H1 (cell line): Measurements from ENCODE around the gene DIDO1. TPM values are rescaled to one million over a fixed set of nuclear protein-coding genes. Genes with fewer than 3 reads are reported as not detected.

Source experiments
- CTCF ChIA-PET: fragments of 300-600 bp; sonication (Branson Sonifier 250); formaldehyde crosslinking; loops from one replicate; lab custom pipeline; 2021; ENCODE audit not compliant: partially characterized antibody; lab: Charles Lee
- POLR2A ChIA-PET: fragments of 300-600 bp; sonication (Branson Sonifier 250); formaldehyde crosslinking; loops from one replicate; lab custom pipeline; 2021; ENCODE audit warnings: inconsistent platforms; ENCODE audit not compliant: partially characterized antibody; lab: Charles Lee
- DNase-seq, 2 experiments: peaks; one replicate each; pipeline versions ENCODE4 v3.0.0 to v3.0.0-alpha.2; 2010 to 2022; ENCODE audit warnings: low spot score in 2 of 2, low read depth in 1 of 2, mixed read lengths in 1 of 2
- FAIRE-seq: peaks from 2 replicates; lab custom pipeline; 2011; peaks lifted over from hg19 to GRCh38; lab: Jason Lieb, UNC
- H2AFZ ChIP-seq: 2 replicates; pipeline ENCODE4 v1.8.1; 2012; ENCODE audit warnings: low read length, inconsistent platforms
- H2AK5ac ChIP-seq: 2 replicates; pipeline ENCODE4 v1.6.1; 2013; ENCODE audit warnings: low read depth, low read length
- H2BK120ac ChIP-seq: replicated peaks from 2 replicates; pipeline ENCODE3; 2013; ENCODE audit warnings: low read depth, low read length, inconsistent platforms
- H2BK12ac ChIP-seq: 2 replicates; pipeline ENCODE4 v1.6.1; 2013; ENCODE audit warnings: low read depth, low read length
- H2BK15ac ChIP-seq: 2 replicates; pipeline ENCODE4 v1.6.1; 2013; ENCODE audit warnings: low read length
- H2BK20ac ChIP-seq: 2 replicates; pipeline ENCODE4 v1.6.1; 2013; ENCODE audit warnings: low read length
- H2BK5ac ChIP-seq: 2 replicates; pipeline ENCODE4 v1.6.1; 2013; ENCODE audit warnings: low read depth, low read length
- H3K14ac ChIP-seq: 2 replicates; pipeline ENCODE4 v1.6.1; 2013; ENCODE audit warnings: inconsistent platforms; ENCODE audit not compliant: insufficient read length
- H3K18ac ChIP-seq: 2 replicates; pipeline ENCODE4 v1.6.1; 2013; ENCODE audit warnings: low read length; ENCODE audit errors: extremely low read depth
- H3K23ac ChIP-seq: 2 replicates; pipeline ENCODE4 v1.6.1; 2013; ENCODE audit warnings: inconsistent platforms; ENCODE audit not compliant: insufficient read length
- H3K23me2 ChIP-seq: 2 replicates; pipeline ENCODE4 v1.6.1; 2013; ENCODE audit warnings: low read depth, low read length
- H3K27ac ChIP-seq: 2 replicates; pipeline ENCODE4 v1.6.1; 2011; ENCODE audit warnings: low read depth, low read length, inconsistent platforms
- H3K27me3 ChIP-seq, 4 experiments: replicated peaks in 1 of 4; 1 replicate in 1 of 4; 2 replicates in 3 of 4; pipeline versions ENCODE4 v1.6.1 to v1.8.1; 2011 to 2013; ENCODE audit warnings: low read length in 3 of 4, mild to moderate bottlenecking in 3 of 4, inconsistent platforms in 2 of 4, mixed read lengths in 2 of 4, moderate library complexity in 1 of 4; ENCODE audit not compliant: control insufficient read depth in 3 of 4, insufficient read depth in 3 of 4; ENCODE audit errors: extremely low read depth in 1 of 4
- H3K36me3 ChIP-seq, 4 experiments: 2 replicates each; pipeline versions ENCODE4 v1.6.1 to v1.8.1; 2011 to 2013; ENCODE audit warnings: mild to moderate bottlenecking in 4 of 4, low read length in 3 of 4, moderate library complexity in 2 of 4, control low read depth in 1 of 4, inconsistent platforms in 1 of 4; ENCODE audit not compliant: insufficient read depth in 4 of 4, control insufficient read depth in 2 of 4
- H3K4ac ChIP-seq: replicated peaks from 2 replicates; pipeline ENCODE3; 2013; ENCODE audit warnings: low read length, low read depth, mixed read lengths, inconsistent platforms; ENCODE audit not compliant: insufficient read length
- H3K4me1 ChIP-seq, 4 experiments: replicated peaks in 1 of 4; 1 replicate in 1 of 4; 2 replicates in 3 of 4; pipeline versions ENCODE4 v1.6.1 to v1.8.1; 2011 to 2013; ENCODE audit warnings: low read length in 3 of 4, inconsistent platforms in 2 of 4, mixed read lengths in 1 of 4; ENCODE audit not compliant: insufficient read depth in 4 of 4, control insufficient read depth in 3 of 4
- H3K4me2 ChIP-seq, 2 experiments: 2 replicates each; pipeline versions ENCODE4 v1.6.1 to v1.8.1; 2011 to 2013; ENCODE audit warnings: low read depth in 2 of 2, low read length in 2 of 2, control low read depth in 1 of 2, inconsistent platforms in 1 of 2, mild to moderate bottlenecking in 1 of 2; ENCODE audit not compliant: insufficient read depth in 1 of 2
- H3K4me3 ChIP-seq, 4 experiments: fragments of 200-600, 300-600 bp in 1 of 4; sonication (generic), shearing (Covaris generic), sonication (Bioruptor Twin) in 1 of 4; 2 replicates each; pipeline versions ENCODE4 v1.5.1 to v1.8.1; 2011 to 2016; ENCODE audit warnings: low read length in 4 of 4, low read depth in 3 of 4, control low read depth in 2 of 4, inconsistent platforms in 2 of 4, mild to moderate bottlenecking in 2 of 4, mixed read lengths in 1 of 4, moderate library complexity in 1 of 4; ENCODE audit not compliant: insufficient read depth in 2 of 4; ENCODE audit errors: extremely low read depth in 1 of 4
- H3K56ac ChIP-seq: replicated peaks from 2 replicates; pipeline ENCODE3; 2013; ENCODE audit warnings: low read depth, mild to moderate bottlenecking, mixed read lengths, low read length, inconsistent platforms; ENCODE audit not compliant: insufficient read length
- H3K79me1 ChIP-seq: 2 replicates; pipeline ENCODE4 v1.6.1; 2013; ENCODE audit warnings: low read depth, low read length, control low read depth
- H3K79me2 ChIP-seq, 2 experiments: 2 replicates each; pipeline versions ENCODE4 v1.6.1 to v1.8.1; 2012 to 2013; ENCODE audit warnings: low read length in 2 of 2, mild to moderate bottlenecking in 2 of 2, inconsistent platforms in 1 of 2; ENCODE audit not compliant: insufficient read depth in 2 of 2, control insufficient read depth in 1 of 2
- H3K9ac ChIP-seq, 4 experiments: replicated peaks in 1 of 4; 1 replicate in 1 of 4; 2 replicates in 3 of 4; pipeline versions ENCODE4 v1.6.1 to v1.8.1; 2011 to 2013; ENCODE audit warnings: low read depth in 3 of 4, low read length in 3 of 4, control low read depth in 2 of 4, mild to moderate bottlenecking in 2 of 4, moderate library complexity in 2 of 4, inconsistent platforms in 1 of 4; ENCODE audit errors: extremely low read depth in 1 of 4
- H3K9me3 ChIP-seq, 2 experiments: 2 replicates each; pipeline versions ENCODE4 v1.6.1 to v1.8.1; 2012 to 2013; ENCODE audit warnings: mild to moderate bottlenecking in 2 of 2, moderate library complexity in 2 of 2, control low read depth in 1 of 2, inconsistent platforms in 1 of 2, low read depth in 1 of 2, low read length in 1 of 2, mixed read lengths in 1 of 2; ENCODE audit not compliant: insufficient read depth in 2 of 2
- H4K20me1 ChIP-seq, 2 experiments: replicated peaks in 1 of 2; 2 replicates each; pipeline versions ENCODE3 to v1.8.1; 2011 to 2013; ENCODE audit warnings: inconsistent platforms in 2 of 2, low read length in 2 of 2, mild to moderate bottlenecking in 1 of 2; ENCODE audit not compliant: insufficient read depth in 2 of 2, control insufficient read depth in 1 of 2
- H4K5ac ChIP-seq: 2 replicates; pipeline ENCODE4 v1.6.1; 2013; ENCODE audit warnings: low read length, low read depth, mixed read lengths, inconsistent platforms; ENCODE audit not compliant: insufficient read length
- H4K8ac ChIP-seq: 2 replicates; pipeline ENCODE4 v1.8.0; 2013; ENCODE audit warnings: mild to moderate bottlenecking, moderate library complexity, low read length, inconsistent platforms; ENCODE audit not compliant: insufficient read depth; ENCODE audit errors: extremely low read depth
- H4K91ac ChIP-seq: replicated peaks from 2 replicates; pipeline ENCODE3; 2013; ENCODE audit warnings: low read length, mixed read lengths, inconsistent platforms; ENCODE audit not compliant: insufficient read length
- ASH2L ChIP-seq: fragments of 200-600, 300-600 bp; sonication (generic); IDR thresholded peaks from one replicate; pipeline ENCODE4 v1.7.1; 2017; ENCODE audit warnings: low read length
- BACH1 ChIP-seq: IDR thresholded peaks from 2 replicates; pipeline ENCODE4 v1.6.1; 2012; ENCODE audit warnings: low read length, improper control_type of control experiment
- CEBPB ChIP-seq: IDR thresholded peaks from 2 replicates; pipeline ENCODE4 v1.6.1; 2012; ENCODE audit warnings: low read depth, low read length
- EZH2 ChIP-seq: fragments of 200-600 bp; sonication (generic); IDR thresholded peaks from 2 replicates; pipeline ENCODE4 v1.7.1; 2012; ENCODE audit warnings: low read depth, mild to moderate bottlenecking, moderate library complexity, low read length, inconsistent platforms; ENCODE audit not compliant: severe bottlenecking
- GTF2F1 ChIP-seq: IDR thresholded peaks from 2 replicates; pipeline ENCODE4 v1.6.1; 2012; ENCODE audit warnings: low read depth, low read length, improper control_type of control experiment, borderline replicate concordance
- MAFK ChIP-seq: IDR thresholded peaks from 2 replicates; pipeline ENCODE4 v1.6.1; 2012; ENCODE audit warnings: low read depth, mild to moderate bottlenecking, improper control_type of control experiment, low read length
- RBBP5 ChIP-seq: IDR thresholded peaks from 2 replicates; pipeline ENCODE4 v1.7.1; 2012; ENCODE audit warnings: low read depth, mild to moderate bottlenecking, inconsistent platforms, low read length, moderate library complexity, borderline replicate concordance
- RNF2 ChIP-seq: fragments of 200-900, 300-1000 bp; sonication (generic); IDR thresholded peaks from 2 replicates; pipeline ENCODE4 v1.7.1; 2016; ENCODE audit warnings: borderline replicate concordance, low read depth, mild to moderate bottlenecking, antibody characterized with exemption, low read length; ENCODE audit not compliant: poor library complexity, severe bottlenecking; ENCODE audit errors: missing control alignments
- SIN3A ChIP-seq, 2 experiments: IDR thresholded peaks in 1 of 2; conservative IDR thresholded peaks in 1 of 2; 2 replicates each; pipeline ENCODE4 v1.6.1; 2011 to 2012; ENCODE audit warnings: low read length in 2 of 2, improper control_type of control experiment in 1 of 2, low read depth in 1 of 2, mild to moderate bottlenecking in 1 of 2
- SIRT6 ChIP-seq: IDR thresholded peaks from one replicate; pipeline ENCODE4 v1.7.1; 2012; ENCODE audit warnings: low read length, inconsistent platforms
- TAF1 ChIP-seq: IDR thresholded peaks from 2 replicates; pipeline ENCODE4 v1.6.1; 2011; ENCODE audit warnings: mild to moderate bottlenecking, low read depth, low read length
- TBP ChIP-seq: IDR thresholded peaks from 2 replicates; pipeline ENCODE4 v1.6.1; 2011; ENCODE audit warnings: low read depth, low read length, improper control_type of control experiment
- WGBS, 2 experiments: shearing (Covaris generic) in 1 of 2; methylation state at CpG; one replicate each; pipeline versions ENCODE4 v1.1.6 to v1.1.7; 2013 to 2015; ENCODE audit warnings: low lambda C conversion rate in 2 of 2, mixed read lengths in 2 of 2, inconsistent platforms in 1 of 2, low coverage in 1 of 2, missing lambda C conversion rate in 1 of 2; ENCODE audit not compliant: insufficient replicate concordance in 2 of 2, insufficient coverage in 1 of 2, insufficient read length in 1 of 2; ENCODE audit errors: extremely low coverage in 1 of 2, missing lambda C conversion rate in 1 of 2; 5-methylcytosine and 5-hydroxymethylcytosine counted together
- polyA plus RNA-seq, 7 experiments: library from polyadenylated mRNA; depleted of rRNA in 3 of 7; stranded (reverse) in 5 of 7; unstranded in 2 of 7; fragments of >200 nt in 5 of 7; fragments of 200-250 nt in 2 of 7; gene quantifications; 1 replicate in 5 of 7; 2 replicates in 1 of 7; 4 replicates in 1 of 7; pipeline versions ENCODE4 v1.2.1 to v1.2.3, GENCODE V29; 2011 to 2013; ENCODE audit warnings: missing spikeins in 2 of 7, mixed read lengths in 2 of 7
- total RNA-seq: library from RNA; stranded (reverse); fragmentation: NEBNext Ultra II Directional; extraction: Animal tissue kit (Norgen Biotek cat#: 25700); gene quantifications from 2 replicates; pipeline ENCODE4 v1.2.1, GENCODE V29; 2021

Gene DIDO1
- total and polyA plus RNA-seq, 2 of the 8 experiments (the other 6 are each of a cell fraction or from before 2014, with no cell fraction given), result 53.6 to 82.8 TPM

- POLR2A ChIA-PET, result interaction anchor here (0.9 to 20.3 kb wide), 9 partner anchors 9 to 78 kb away, joined by 3 to 363 read pairs (median 7); partner anchors contain the start of genes BHLHE23, GID8 and SLC17A9
- H3K79me1 ChIP-seq, result peaks cover 2% of the 10 kb centered on the region; the same call in 1 of the 2 replicates
- peak in 1 of 2 experiments; percentile 82 for DNase-seq
- TF ChIP-seq MAFK, result no peak
- TF ChIP-seq RNF2, result no peak
- TF ChIP-seq BACH1, result no peak
- peak; percentile 45; the same call in 1 of the 2 replicates for TF ChIP-seq TBP
- no peak; a peak in 1 of 4 replicates for TF ChIP-seq SIN3A (conservative IDR thresholded peaks at IDR 0.05 in 1 of 2, IDR thresholded peaks at IDR 0.05 in 1 of 2; ENCODE audit: low read depth in 1 of 2, low read length in 2 of 2)
- TF ChIP-seq GTF2F1, result no peak
- peak; percentile 18 for TF ChIP-seq ASH2L
- 0 out of 2 replicates have a peak, but pooled peaks have one; percentile 12 for TF ChIP-seq RBBP5
- TF ChIP-seq TAF1, result peak; percentile 50
- no peak for TF ChIP-seq SIRT6
- no peak for TF ChIP-seq EZH2
- TF ChIP-seq CEBPB, result no peak
Measured at GRCh38 chr20:62929051-62929538, 2.8 kb upstream of the DIDO1 start.

More at GRCh38 chr20:62929051-62929538, 2.8 kb upstream of the DIDO1 start:
- Histone ChIP-seq H2BK5ac (peak overlapping the region; percentile 97), H3K27me3 (no peaks in the 10 kb centered on the region), H2BK20ac (no peak overlapping the region), H2AFZ (no peak overlapping the region), H3K23ac (no peak overlapping the region), H2BK120ac (peak overlapping the region; percentile 70), H2AK5ac (peak overlapping the region; percentile 53; the same call in 1 of the 2 replicates), H3K4ac (peak overlapping the region; percentile 87), H3K14ac (no peak overlapping the region), H4K91ac (peak overlapping the region; percentile 48), H2BK15ac (no peak overlapping the region), H3K9me3 (no peaks in the 10 kb centered on the region), H3K56ac (peak overlapping the region; percentile 87), H3K4me1 (peaks cover 9 to 39% (median 25%) of the 10 kb centered on the region in 4 experiments), H3K18ac (peak overlapping the region; percentile 64), H3K27ac (peak overlapping the region; percentile 58), H3K36me3 (peaks cover 0 to 7% (median 0%) of the 10 kb centered on the region in 4 experiments; a peak in 2 of 8 replicates), H3K23me2 (peaks cover 28% of the 10 kb centered on the region), H3K9ac (peak overlapping the region in 3 of 4 experiments; percentile 15 to 47 (median 44); a peak in 5 of 7 replicates), H4K20me1 (peaks cover 31 to 32% of the 10 kb centered on the region in 2 experiments), H3K4me2 (peak overlapping the region; percentile 99 to 100), H4K5ac (peak overlapping the region; percentile 73), H2BK12ac (peak overlapping the region; percentile 95; the same call in 1 of the 2 replicates), H3K4me3 (peak overlapping the region; percentile 37 to 99 (median 72)), H4K8ac (peak overlapping the region; percentile 8; the same call in 1 of the 2 replicates), H3K79me2 (peaks cover 57 to 84% of the 10 kb centered on the region in 2 experiments)
- CTCF ChIA-PET, result interaction anchor here (0.7 to 2.9 kb wide), 2 partner anchors 7 to 754 kb away, joined by 3 to 22 read pairs; partner anchors contain the start of gene GID8
- no peak for FAIRE-seq
- WGBS, 2 experiments, result 3% methylated on average over 26 of the region's 44 CpGs; no CpG with 5 or more reads in 1 of the 2 experiments
